Measurements from ENCODE around the gene KIFAP3.

DNA sequence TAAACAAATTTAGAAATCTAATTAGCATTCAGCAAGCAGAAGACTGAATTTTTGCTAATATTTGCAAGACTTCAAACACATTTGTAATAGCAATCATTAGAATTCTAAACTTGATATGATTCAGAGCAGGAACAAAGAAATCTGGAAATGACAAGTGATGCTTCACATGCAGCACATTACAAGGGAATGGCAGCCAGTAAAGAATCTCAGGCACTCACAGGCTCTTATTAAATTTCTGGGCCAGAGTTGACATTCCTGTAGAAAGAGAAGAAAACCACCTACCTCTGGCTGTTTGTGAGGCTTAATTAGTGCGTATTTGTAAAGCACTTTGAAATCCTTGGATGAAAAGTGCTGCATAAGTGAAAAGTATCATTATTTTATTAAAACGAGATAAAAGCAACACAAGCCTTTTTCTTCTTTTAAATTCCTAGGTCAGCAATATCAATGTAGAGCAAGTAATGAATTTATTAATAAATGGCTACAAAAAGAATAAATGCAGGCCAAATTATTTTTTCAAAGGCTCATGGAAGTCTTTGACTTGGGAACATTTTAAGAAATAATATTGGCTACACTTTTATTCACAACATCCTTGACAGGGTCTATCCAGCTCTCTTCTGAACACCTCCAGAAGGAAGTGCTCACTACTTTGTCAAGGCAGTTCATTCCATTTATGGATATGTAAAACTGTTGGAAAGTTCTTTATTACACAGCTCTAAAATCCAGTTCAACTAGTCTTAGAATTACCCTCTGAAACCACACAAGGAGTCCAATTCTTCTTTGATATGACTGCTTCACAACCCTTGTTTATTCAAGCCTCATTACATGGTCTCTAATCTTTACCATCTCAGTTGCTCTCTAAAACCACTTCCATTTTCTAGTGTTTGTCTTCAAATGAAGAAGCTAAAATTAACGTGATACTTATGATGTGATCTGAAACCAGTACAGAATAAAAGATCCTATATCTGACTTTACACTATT, 148.7 kb downstream of the KIFAP3 start:
- TF ChIP-seq CTCF (conservative IDR thresholded peaks at IDR 0.05 in 1 of 2, IDR thresholded peaks at IDR 0.05 in 1 of 2; ENCODE audit: low read depth in 1 of 2, low read length in 2 of 2): no peak
- no peak for TF ChIP-seq EZH2 (IDR thresholded peaks at IDR 0.05; ENCODE audit: low read length, missing control alignments)
